Gastroesophageal sphincter (tissue), 4 donors: Measurements from ENCODE around the gene KCMF1. TPM values are rescaled to one million over a fixed set of nuclear protein-coding genes. Genes with fewer than 3 reads are reported as not detected.

Source experiments
- ATAC-seq: fragments of 150-250 bp; one replicate; pipeline ENCODE4 v1.9.1; 2016; ENCODE audit warnings: mild to moderate bottlenecking, moderate library complexity
- H3K27ac ChIP-seq, 4 donors: fragments of 200-600 bp; sonication (generic) in 3 of 4; 1 replicate in 3 of 4; 2 replicates in 1 of 4; pipeline ENCODE4 v1.5.1; 2016 to 2019
- H3K27me3 ChIP-seq: fragments of 200-600 bp; sonication (generic); one replicate; pipeline ENCODE4 v1.5.1; 2019
- H3K36me3 ChIP-seq, 2 donors: fragments of 200-600 bp; sonication (generic); one replicate each; pipeline ENCODE4 v1.5.1; 2019; ENCODE audit warnings: control low read depth in 1 of 2
- H3K4me1 ChIP-seq, 3 donors: fragments of 200-600 bp; sonication (generic); 1 replicate in 2 of 3; 2 replicates in 1 of 3; pipeline ENCODE4 v1.5.1; 2016 to 2019; ENCODE audit warnings: control low read depth in 2 of 3
- H3K4me3 ChIP-seq, 2 donors: fragments of 200-600 bp; sonication (generic); one replicate each; pipeline ENCODE4 v1.5.1; 2019; ENCODE audit warnings: mild to moderate bottlenecking in 1 of 2, moderate library complexity in 1 of 2
- H3K9me3 ChIP-seq, 3 donors: fragments of 200-600 bp; sonication (generic); one replicate each; pipeline ENCODE4 v1.5.1; 2017 to 2019; ENCODE audit warnings: control low read depth in 2 of 3
- CTCF ChIP-seq, 4 experiments: fragments of 200-600 bp in 2 of 4; fragments of 450-650 bp in 2 of 4; sonication (generic) in 1 of 4; IDR thresholded peaks; one replicate each; pipeline ENCODE4 v1.5.1; 2017 to 2019; ENCODE audit warnings: antibody characterized with exemption in 4 of 4, mild to moderate bottlenecking in 2 of 4, moderate library complexity in 2 of 4
- EP300 ChIP-seq: sonication (generic); formaldehyde crosslinking; IDR thresholded peaks from one replicate; pipeline ENCODE4 v1.6.1; 2017; ENCODE audit warnings: antibody characterized with exemption, mild to moderate bottlenecking
- POLR2A ChIP-seq, 2 donors: fragments of 450-650 bp; IDR thresholded peaks; one replicate each; pipeline ENCODE4 v1.6.1; 2017; ENCODE audit warnings: antibody characterized with exemption in 2 of 2, mild to moderate bottlenecking in 2 of 2, moderate library complexity in 1 of 2
- POLR2AphosphoS5 ChIP-seq: sonication (generic); formaldehyde crosslinking; IDR thresholded peaks from one replicate; pipeline ENCODE4 v1.6.1; 2017; ENCODE audit warnings: antibody characterized with exemption
- WGBS, 2 donors: methylation state at CpG; one replicate each; pipeline ENCODE4 v1.1.5; 2018; ENCODE audit warnings: low coverage in 1 of 2; 5-methylcytosine and 5-hydroxymethylcytosine counted together
- total RNA-seq, 4 donors: library from RNA; depleted of rRNA; stranded (reverse); fragments of >200 nt; gene quantifications; one replicate each; pipeline ENCODE4 v1.1.0, GENCODE V29; 2016

KCMF1 gene
- total RNA-seq, 4 donors from 2014 or later = 39.4 to 79.1 (median 68.1) TPM

- H3K27me3 ChIP-seq = no peaks in the 10 kb centered on the region
- no peak overlapping the region for H3K27ac ChIP-seq
- no peaks in the 10 kb centered on the region for H3K4me1 ChIP-seq
- no peak for TF ChIP-seq EP300
- TF ChIP-seq POLR2A (IDR thresholded peaks at IDR 0.05) = no peak
- no peak for TF ChIP-seq POLR2AphosphoS5
- no peak for TF ChIP-seq CTCF (IDR thresholded peaks at IDR 0.05)
- WGBS, 2 donors = 77 to 81% methylated on average over 3 of the region's 3 CpGs
- no peaks in the 10 kb centered on the region for H3K36me3 ChIP-seq
- H3K4me3 ChIP-seq = no peak overlapping the region
- no peaks in the 10 kb centered on the region for H3K9me3 ChIP-seq
- no peak for ATAC-seq
Measured at GRCh38 chr2:85073033-85073432, 102.1 kb downstream of the KCMF1 start.

- Histone ChIP-seq H3K36me3 (no peaks in the 10 kb centered on the region), H3K4me1 (no peaks in the 10 kb centered on the region), H3K27me3 (peaks cover 2% of the 10 kb centered on the region), H3K4me3 (no peak overlapping the region), H3K9me3 (peaks cover 0 to 4% (median 0%) of the 10 kb centered on the region in 3 donors), H3K27ac (no peak overlapping the region)
- no peak for ATAC-seq
- TF ChIP-seq EP300 = no peak
- no peak for TF ChIP-seq POLR2AphosphoS5
- TF ChIP-seq CTCF (IDR thresholded peaks at IDR 0.05) = no peak
- no peak for TF ChIP-seq POLR2A (IDR thresholded peaks at IDR 0.05)
- 100% methylated on average over 1 to 4 of the region's 9 CpGs for WGBS, 2 donors
Measured at GRCh38 chr2:85076618-85077274, 105.8 kb downstream of the KCMF1 start.

GRCh38 chr2:85077859-85078419 is 107.0 kb downstream of the KCMF1 start:
- Histone ChIP-seq H3K9me3 (peaks cover 0 to 10% (median 0%) of the 10 kb centered on the region in 3 donors), H3K27me3 (peaks cover 6% of the 10 kb centered on the region), H3K4me3 (no peak overlapping the region), H3K36me3 (no peaks in the 10 kb centered on the region), H3K27ac (no peak overlapping the region), H3K4me1 (no peaks in the 10 kb centered on the region)
- 85 to 92% methylated on average over 3 of the region's 5 CpGs for WGBS, 2 donors
- TF ChIP-seq CTCF (IDR thresholded peaks at IDR 0.05) (no peak), POLR2A (IDR thresholded peaks at IDR 0.05) (no peak), POLR2AphosphoS5 (no peak), EP300 (no peak)
- no peak for ATAC-seq

GRCh38 chr2:85078536-85078935 is 107.6 kb downstream of the KCMF1 start:
- ATAC-seq = no peak
- 40 to 100% methylated on average over 1 of the region's 5 CpGs for WGBS, 2 donors
- TF ChIP-seq POLR2A (IDR thresholded peaks at IDR 0.05) = no peak
- TF ChIP-seq POLR2AphosphoS5 = no peak
- TF ChIP-seq CTCF (IDR thresholded peaks at IDR 0.05) = no peak
- no peak for TF ChIP-seq EP300
- no peak overlapping the region for H3K4me3 ChIP-seq
- peaks cover 0 to 10% (median 0%) of the 10 kb centered on the region in 3 donors for H3K9me3 ChIP-seq
- peaks cover 9% of the 10 kb centered on the region for H3K27me3 ChIP-seq
- no peak overlapping the region for H3K27ac ChIP-seq
- no peaks in the 10 kb centered on the region for H3K36me3 ChIP-seq
- no peaks in the 10 kb centered on the region for H3K4me1 ChIP-seq

GRCh38 chr2:85083092-85083491 is 112.1 kb downstream of the KCMF1 start:
- Histone ChIP-seq H3K4me1 (no peaks in the 10 kb centered on the region), H3K36me3 (no peaks in the 10 kb centered on the region), H3K27ac (no peak overlapping the region), H3K9me3 (peaks cover 0 to 10% (median 0%) of the 10 kb centered on the region in 3 donors), H3K4me3 (no peak overlapping the region), H3K27me3 (peaks cover 9% of the 10 kb centered on the region)
- ATAC-seq = no peak
- TF ChIP-seq POLR2AphosphoS5 (no peak), CTCF (IDR thresholded peaks at IDR 0.05) (no peak), POLR2A (IDR thresholded peaks at IDR 0.05) (no peak), EP300 (no peak)
